Activated CD4-positive, alpha-beta memory T cell treated with anti-CD3 and anti-CD28 coated beads for 36 hours (primary cell): ENCODE measurements around the gene MGAT5. TPM values are rescaled to one million over a fixed set of nuclear protein-coding genes. Genes with fewer than 3 reads are reported as not detected.
A peak's percentile ranks its signal among the peaks of the same experiment; 100 is the strongest.

Source experiments
- CTCF ChIA-PET: fragments of 350-600 bp; sonication (Branson Sonifier 250); formaldehyde crosslinking; loops from one replicate; lab custom pipeline; 2021; ENCODE audit warnings: antibody characterized with exemption, inconsistent platforms; lab: Charles Lee
- POLR2A ChIA-PET: fragments of 350-600 bp; sonication (Branson Sonifier 250); formaldehyde crosslinking; loops from one replicate; lab custom pipeline; 2021; ENCODE audit warnings: antibody characterized with exemption; lab: Charles Lee
- DNase-seq: peaks from one replicate; pipeline ENCODE4 v3.0.0-alpha.2; 2020
- H3K27ac Mint-ChIP-seq: one replicate; pipeline ENCODE4 v1.8.0; 2021; ENCODE audit warnings: mixed read lengths
- H3K27me3 Mint-ChIP-seq: one replicate; pipeline ENCODE4 v1.8.0; 2021; ENCODE audit warnings: mixed read lengths
- H3K36me3 Mint-ChIP-seq: one replicate; pipeline ENCODE4 v1.8.0; 2021; ENCODE audit warnings: mixed read lengths
- H3K4me1 Mint-ChIP-seq: one replicate; pipeline ENCODE4 v1.8.0; 2021; ENCODE audit warnings: low read depth, mixed read lengths
- H3K4me3 Mint-ChIP-seq: one replicate; pipeline ENCODE4 v1.8.0; 2021; ENCODE audit warnings: mild to moderate bottlenecking, mixed read lengths
- H3K9me3 Mint-ChIP-seq: one replicate; pipeline ENCODE4 v1.8.0; 2021; ENCODE audit warnings: mixed read lengths
- intact Hi-C: fragments of 100-400 bp; cut with micrococcal nuclease; formaldehyde crosslinking; loops from one replicate; pipeline ENCODE4 v1.15.1; 2023
- total RNA-seq, 2 experiments: library from RNA; stranded (reverse); gene quantifications; one replicate each; pipeline ENCODE4 v1.2.3, GENCODE V29; 2021

Gene MGAT5
- total RNA-seq, 2 experiments from 2014 or later = 33.6 to 38.3 TPM

- DNase-seq = no peak
- Mint-ChIP-seq H3K27me3 (no peaks in the 10 kb centered on the region), H3K27ac (no peak overlapping the region), H3K4me3 (no peak overlapping the region), H3K9me3 (peaks cover 2% of the 10 kb centered on the region), H3K36me3 (peaks cover 6% of the 10 kb centered on the region), H3K4me1 (peaks cover 55% of the 10 kb centered on the region)
- ChIA-PET CTCF (interaction anchor here (1.0 kb wide), 1 partner anchor 136 kb away, joined by 3 read pairs; no protein-coding TSS in a partner anchor), POLR2A (no interaction called here)
- intact Hi-C loops = loop anchor here (5.0 kb wide), 1 partner anchor 107 kb away; no protein-coding TSS in a partner anchor
These were observed 51.2 kb downstream of the MGAT5 start for GRCh38 chr2:134305109-134305491.

GRCh38 chr2:134306521-134306920 is 52.6 kb downstream of the MGAT5 start:
- Mint-ChIP-seq H3K4me3 (no peak overlapping the region), H3K27ac (no peak overlapping the region), H3K36me3 (peaks cover 6% of the 10 kb centered on the region), H3K27me3 (no peaks in the 10 kb centered on the region), H3K9me3 (peaks cover 2% of the 10 kb centered on the region), H3K4me1 (peaks cover 53% of the 10 kb centered on the region)
- DNase-seq = no peak
- intact Hi-C loops = loop anchor here (5.0 kb wide), 1 partner anchor 106 kb away; no protein-coding TSS in a partner anchor
- ChIA-PET CTCF (no interaction called here), POLR2A (no interaction called here)

- Mint-ChIP-seq H3K27ac (no peak overlapping the region), H3K4me3 (no peak overlapping the region), H3K36me3 (peaks cover 6% of the 10 kb centered on the region), H3K9me3 (peaks cover 2% of the 10 kb centered on the region), H3K4me1 (peaks cover 55% of the 10 kb centered on the region), H3K27me3 (no peaks in the 10 kb centered on the region)
- ChIA-PET CTCF (no interaction called here), POLR2A (no interaction called here)
- intact Hi-C loops = loop anchor here (5.0 kb wide), 1 partner anchor 105 kb away; no protein-coding TSS in a partner anchor
- DNase-seq = no peak
These were observed 53.5 kb downstream of the MGAT5 start for GRCh38 chr2:134307334-134307733.

- Mint-ChIP-seq H3K9me3 (peaks cover 2% of the 10 kb centered on the region), H3K4me3 (no peak overlapping the region), H3K36me3 (peaks cover 4% of the 10 kb centered on the region), H3K4me1 (peaks cover 56% of the 10 kb centered on the region), H3K27ac (no peak overlapping the region), H3K27me3 (no peaks in the 10 kb centered on the region)
- ChIA-PET CTCF (no interaction called here), POLR2A (interaction anchor here (0.8 kb wide), 1 partner anchor 58 kb away, joined by 3 read pairs; no protein-coding TSS in a partner anchor)
- intact Hi-C loops = loop anchor here (5.0 kb wide), 1 partner anchor 104 kb away; no protein-coding TSS in a partner anchor
- DNase-seq = no peak
These were observed 54.9 kb downstream of the MGAT5 start for GRCh38 chr2:134308474-134309385.

- no peaks in the 10 kb centered on the region for H3K27me3 Mint-ChIP-seq
- H3K9me3 Mint-ChIP-seq = peaks cover 2% of the 10 kb centered on the region
- H3K4me3 Mint-ChIP-seq = no peak overlapping the region
- ChIA-PET CTCF (no interaction called here), POLR2A (no interaction called here)
- no peak for DNase-seq
- H3K36me3 Mint-ChIP-seq = peaks cover 4% of the 10 kb centered on the region
- no peak overlapping the region for H3K27ac Mint-ChIP-seq
- peaks cover 47% of the 10 kb centered on the region for H3K4me1 Mint-ChIP-seq
- intact Hi-C loops = no loop called here
These were observed 56.5 kb downstream of the MGAT5 start for GRCh38 chr2:134310107-134311079.

GRCh38 chr2:134312482-134312881 is 58.6 kb downstream of the MGAT5 start:
- POLR2A ChIA-PET = no interaction called here
- DNase-seq = no peak
- peaks cover 2% of the 10 kb centered on the region for H3K9me3 Mint-ChIP-seq
- CTCF ChIA-PET = no interaction called here
- H3K36me3 Mint-ChIP-seq = peaks cover 4% of the 10 kb centered on the region
- H3K4me1 Mint-ChIP-seq = peaks cover 43% of the 10 kb centered on the region
- no peaks in the 10 kb centered on the region for H3K27me3 Mint-ChIP-seq
- no peak overlapping the region for H3K4me3 Mint-ChIP-seq
- intact Hi-C loops = no loop called here
- H3K27ac Mint-ChIP-seq = no peak overlapping the region

GRCh38 chr2:134314202-134314601 is 60.3 kb downstream of the MGAT5 start:
- no peak for DNase-seq
- no peak overlapping the region for H3K4me3 Mint-ChIP-seq
- H3K9me3 Mint-ChIP-seq = no peaks in the 10 kb centered on the region
- intact Hi-C loops = no loop called here
- no peaks in the 10 kb centered on the region for H3K27me3 Mint-ChIP-seq
- peaks cover 39% of the 10 kb centered on the region for H3K4me1 Mint-ChIP-seq
- H3K36me3 Mint-ChIP-seq = peaks cover 14% of the 10 kb centered on the region
- ChIA-PET POLR2A (interaction anchor here (0.6 kb wide), 1 partner anchor 68 kb away, joined by 3 read pairs; no protein-coding TSS in a partner anchor), CTCF (interaction anchor here (0.8 to 1.5 kb wide), 2 partner anchors 137 to 196 kb away, joined by 3 read pairs; no protein-coding TSS in a partner anchor)
- no peak overlapping the region for H3K27ac Mint-ChIP-seq

- CTCF ChIA-PET = interaction anchor here (1.5 kb wide), 1 partner anchor 136 kb away, joined by 3 read pairs; no protein-coding TSS in a partner anchor
- POLR2A ChIA-PET = interaction anchor here (0.6 kb wide), 1 partner anchor 69 kb away, joined by 3 read pairs; no protein-coding TSS in a partner anchor
- no peak for DNase-seq
- H3K9me3 Mint-ChIP-seq = no peaks in the 10 kb centered on the region
- H3K4me1 Mint-ChIP-seq = peaks cover 45% of the 10 kb centered on the region
- H3K27me3 Mint-ChIP-seq = no peaks in the 10 kb centered on the region
- H3K4me3 Mint-ChIP-seq = no peak overlapping the region
- H3K27ac Mint-ChIP-seq = no peak overlapping the region
- H3K36me3 Mint-ChIP-seq = peaks cover 18% of the 10 kb centered on the region
- intact Hi-C loops = no loop called here
These were observed 61.0 kb downstream of the MGAT5 start for GRCh38 chr2:134314681-134315368.

GRCh38 chr2:134315471-134315870 is 61.6 kb downstream of the MGAT5 start:
- POLR2A ChIA-PET = no interaction called here
- CTCF ChIA-PET = no interaction called here
- Mint-ChIP-seq H3K4me1 (peaks cover 48% of the 10 kb centered on the region), H3K27ac (no peak overlapping the region), H3K9me3 (no peaks in the 10 kb centered on the region), H3K4me3 (no peak overlapping the region), H3K27me3 (no peaks in the 10 kb centered on the region), H3K36me3 (peaks cover 18% of the 10 kb centered on the region)
- intact Hi-C loops = no loop called here
- DNase-seq = no peak

GRCh38 chr2:134319596-134320254 is 65.9 kb downstream of the MGAT5 start:
- H3K4me1 Mint-ChIP-seq = peaks cover 45% of the 10 kb centered on the region
- H3K27ac Mint-ChIP-seq = no peak overlapping the region

More at GRCh38 chr2:134319596-134320254, 65.9 kb downstream of the MGAT5 start:
- intact Hi-C loops = loop anchor here (2.0 kb wide), 3 partner anchors 19 to 67 kb away; no protein-coding TSS in a partner anchor
- Mint-ChIP-seq H3K27me3 (no peaks in the 10 kb centered on the region), H3K9me3 (no peaks in the 10 kb centered on the region), H3K4me3 (no peak overlapping the region), H3K36me3 (peaks cover 30% of the 10 kb centered on the region)
- POLR2A ChIA-PET = no interaction called here
- CTCF ChIA-PET = no interaction called here
- DNase-seq = peak; percentile 46
